ENCODE data around the gene TUBGCP6. TPM values are rescaled to one million over a fixed set of nuclear protein-coding genes. Genes with fewer than 3 reads are reported as not detected.
A peak's percentile ranks its signal among the peaks of the same experiment; 100 is the strongest.

Gene TUBGCP6
- total and polyA plus RNA-seq, 2 donors from 2014 or later: 19.2 to 52.0 TPM

DNA sequence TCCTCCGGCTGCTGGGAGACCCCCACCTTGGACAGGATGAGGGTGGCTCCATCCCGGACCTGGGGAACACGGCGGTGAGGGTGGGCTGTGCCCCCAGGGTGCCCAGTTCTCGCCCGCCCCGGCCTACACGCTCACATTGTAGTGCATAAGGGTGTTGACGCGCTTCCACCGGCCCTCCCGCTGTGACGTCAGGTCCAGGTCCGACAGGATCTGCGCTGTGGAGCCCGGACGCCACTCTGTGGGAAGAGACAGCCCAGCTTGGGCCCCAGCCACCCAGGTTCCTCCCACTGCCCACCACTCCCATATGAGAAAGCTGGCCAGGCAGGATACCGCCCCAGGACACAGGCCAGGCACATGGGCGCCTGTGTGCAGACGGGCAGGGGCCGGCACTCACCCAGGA is 33.6 kb upstream of the TUBGCP6 start:
- no peaks in the 10 kb centered on the region for H3K27me3 ChIP-seq (ENCODE audit: control insufficient read depth, insufficient read depth, low read length)
- TF ChIP-seq CTCF (IDR thresholded peaks at IDR 0.05; ENCODE audit: borderline replicate concordance, extremely low read depth, insufficient read depth): no peak
- H3K9me3 ChIP-seq (ENCODE audit: control insufficient read depth in 2 of 3, insufficient read depth in 1 of 3, low read length in 3 of 3): no peaks in the 10 kb centered on the region
- H3K36me3 ChIP-seq (ENCODE audit: control insufficient read depth in 2 of 3, insufficient read depth in 3 of 3, low read length in 3 of 3): peaks cover 0 to 61% (median 19%) of the 10 kb centered on the region in 3 donors
- H3K27ac ChIP-seq (ENCODE audit: low read depth in 2 of 2, low read length in 2 of 2): no peak overlapping the region
- H3K4me1 ChIP-seq (ENCODE audit: control insufficient read depth in 2 of 3, insufficient read depth in 2 of 3, low read depth in 1 of 3, low read length in 3 of 3): peaks cover 0 to 5% (median 3%) of the 10 kb centered on the region in 3 donors
- H3K4me3 ChIP-seq (ENCODE audit: low read length in 3 of 3): no peak overlapping the region
- H3K9ac ChIP-seq (ENCODE audit: low read length in 3 of 3): no peak overlapping the region
- intact Hi-C loops (cut with DNase I): no loop called here
- DNase-seq (no peak), FAIRE-seq (no peak)

- no peak for TF ChIP-seq CTCF (IDR thresholded peaks at IDR 0.05; ENCODE audit: borderline replicate concordance, extremely low read depth, insufficient read depth)
- H3K9me3 ChIP-seq (ENCODE audit: control insufficient read depth in 2 of 3, insufficient read depth in 1 of 3, low read length in 3 of 3): no peaks in the 10 kb centered on the region
- H3K36me3 ChIP-seq (ENCODE audit: control insufficient read depth in 2 of 3, insufficient read depth in 3 of 3, low read length in 3 of 3): peaks cover 0 to 56% (median 19%) of the 10 kb centered on the region in 3 donors
- H3K4me3 ChIP-seq (ENCODE audit: low read length in 3 of 3): no peak overlapping the region
- intact Hi-C loops (cut with DNase I): no loop called here
- FAIRE-seq (no peak), DNase-seq (no peak)
- H3K9ac ChIP-seq (ENCODE audit: low read length in 3 of 3): no peak overlapping the region
- H3K4me1 ChIP-seq (ENCODE audit: control insufficient read depth in 2 of 3, insufficient read depth in 2 of 3, low read depth in 1 of 3, low read length in 3 of 3): peaks cover 0 to 4% (median 3%) of the 10 kb centered on the region in 3 donors
- no peak overlapping the region for H3K27ac ChIP-seq (ENCODE audit: low read depth in 2 of 2, low read length in 2 of 2)
- H3K27me3 ChIP-seq (ENCODE audit: control insufficient read depth, insufficient read depth, low read length): no peaks in the 10 kb centered on the region
These were observed 32.9 kb upstream of the TUBGCP6 start for GRCh38 chr22:50277761-50278160.

GRCh38 chr22:50276143-50276542 is 31.3 kb upstream of the TUBGCP6 start:
- H3K4me1 ChIP-seq (ENCODE audit: control insufficient read depth in 2 of 3, insufficient read depth in 2 of 3, low read depth in 1 of 3, low read length in 3 of 3): peaks cover 0 to 7% (median 3%) of the 10 kb centered on the region in 3 donors
- no peaks in the 10 kb centered on the region for H3K27me3 ChIP-seq (ENCODE audit: control insufficient read depth, insufficient read depth, low read length)
- no peak overlapping the region for H3K27ac ChIP-seq (ENCODE audit: low read depth in 2 of 2, low read length in 2 of 2)
- peak in 3 of 5 donors; percentile 50 to 91 (median 53) for DNase-seq
- intact Hi-C loops (cut with DNase I): no loop called here
- H3K36me3 ChIP-seq (ENCODE audit: control insufficient read depth in 2 of 3, insufficient read depth in 3 of 3, low read length in 3 of 3): peaks cover 0 to 44% (median 15%) of the 10 kb centered on the region in 3 donors
- no peak for FAIRE-seq
- peak; percentile 62 for TF ChIP-seq CTCF (IDR thresholded peaks at IDR 0.05; ENCODE audit: borderline replicate concordance, extremely low read depth, insufficient read depth)
- H3K9ac ChIP-seq (ENCODE audit: low read length in 3 of 3): no peak overlapping the region
- H3K9me3 ChIP-seq (ENCODE audit: control insufficient read depth in 2 of 3, insufficient read depth in 1 of 3, low read length in 3 of 3): no peaks in the 10 kb centered on the region
- H3K4me3 ChIP-seq (ENCODE audit: low read length in 3 of 3): no peak overlapping the region
